ENCODE results near the gene RDH5.

GRCh38 chr12:55705782-55706402 lies 14.3 kb upstream of the RDH5 start:
- TF ChIP-seq MAX (IDR thresholded peaks at IDR 0.05) (no peak), POLR2A (IDR thresholded peaks at IDR 0.05; ENCODE audit: borderline replicate concordance, extremely low read depth, insufficient read depth, insufficient read length) (no peak), REST (IDR thresholded peaks at IDR 0.05; ENCODE audit: low read depth) (no peak), ZFX (IDR thresholded peaks at IDR 0.05) (no peak), YY1 (IDR thresholded peaks at IDR 0.05; ENCODE audit: extremely low read depth, insufficient replicate concordance, low read depth, low read length) (no peak), POLR2AphosphoS5 (IDR thresholded peaks at IDR 0.05; ENCODE audit: low read depth, low read length) (no peak), CEBPB (IDR thresholded peaks at IDR 0.05; ENCODE audit: low read depth) (no peak)
- TF ChIP-seq, protein P1, sequence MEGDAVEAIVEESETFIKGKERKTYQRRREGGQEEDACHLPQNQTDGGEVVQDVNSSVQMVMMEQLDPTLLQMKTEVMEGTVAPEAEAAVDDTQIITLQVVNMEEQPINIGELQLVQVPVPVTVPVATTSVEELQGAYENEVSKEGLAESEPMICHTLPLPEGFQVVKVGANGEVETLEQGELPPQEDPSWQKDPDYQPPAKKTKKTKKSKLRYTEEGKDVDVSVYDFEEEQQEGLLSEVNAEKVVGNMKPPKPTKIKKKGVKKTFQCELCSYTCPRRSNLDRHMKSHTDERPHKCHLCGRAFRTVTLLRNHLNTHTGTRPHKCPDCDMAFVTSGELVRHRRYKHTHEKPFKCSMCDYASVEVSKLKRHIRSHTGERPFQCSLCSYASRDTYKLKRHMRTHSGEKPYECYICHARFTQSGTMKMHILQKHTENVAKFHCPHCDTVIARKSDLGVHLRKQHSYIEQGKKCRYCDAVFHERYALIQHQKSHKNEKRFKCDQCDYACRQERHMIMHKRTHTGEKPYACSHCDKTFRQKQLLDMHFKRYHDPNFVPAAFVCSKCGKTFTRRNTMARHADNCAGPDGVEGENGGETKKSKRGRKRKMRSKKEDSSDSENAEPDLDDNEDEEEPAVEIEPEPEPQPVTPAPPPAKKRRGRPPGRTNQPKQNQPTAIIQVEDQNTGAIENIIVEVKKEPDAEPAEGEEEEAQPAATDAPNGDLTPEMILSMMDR (IDR thresholded peaks at IDR 0.05 in 2 of 3, conservative IDR thresholded peaks at IDR 0.05 in 1 of 3; ENCODE audit: borderline replicate concordance in 1 of 3, insufficient read depth in 1 of 3, low read depth in 2 of 3, low read length in 2 of 3), result peak; percentile 67 to 70 (median 69); a peak in 5 of 6 replicates
